Measurements from ENCODE around the gene ALDH1B1. TPM values are rescaled to one million over a fixed set of nuclear protein-coding genes. Genes with fewer than 3 reads are reported as not detected.

ALDH1B1 gene
- total RNA-seq, 1 donor from 2014 or later = 10.5 TPM

DNA sequence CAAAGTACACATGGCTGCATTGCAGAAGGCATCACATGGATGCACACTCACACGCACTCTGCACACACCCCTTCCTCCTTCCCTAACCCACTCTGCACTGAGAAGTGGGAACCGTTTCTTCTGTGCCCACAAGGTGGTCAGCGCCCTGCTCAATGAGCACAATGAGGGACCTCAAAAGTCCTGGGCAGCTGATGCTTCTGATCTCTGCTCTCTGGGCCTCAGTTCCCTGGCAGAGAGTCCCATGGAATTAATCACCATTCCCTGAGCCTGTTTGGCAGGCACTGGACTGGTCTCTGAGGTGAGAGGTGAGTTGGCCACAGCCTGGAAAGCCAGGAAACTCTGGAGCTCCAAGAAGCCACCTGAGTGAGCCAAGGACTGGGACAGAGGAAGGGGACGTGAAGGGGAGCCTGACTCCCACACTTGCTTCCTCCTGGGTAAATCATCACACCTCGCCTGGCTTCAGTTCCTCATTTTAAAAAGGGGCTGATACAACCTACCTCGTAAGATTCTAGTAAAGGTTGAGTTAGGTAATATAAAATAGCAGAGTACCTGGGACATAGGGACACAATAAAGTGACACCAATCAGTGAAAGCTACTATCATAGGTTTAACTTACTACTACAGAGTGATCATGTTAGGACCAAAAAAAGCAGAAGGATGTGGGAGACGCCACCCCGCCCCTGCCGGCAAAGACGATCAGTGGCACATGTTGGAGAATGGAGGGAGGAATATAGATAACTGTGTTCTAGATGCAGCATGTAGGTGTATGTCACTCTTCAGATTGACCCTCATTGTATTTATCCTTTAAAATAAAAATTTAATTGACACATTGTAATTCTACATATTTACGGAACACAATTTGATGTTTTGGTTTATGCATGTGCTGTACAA, 52.9 kb downstream of the ALDH1B1 start:
- Mint-ChIP-seq H3K27me3 (ENCODE audit: unreplicated experiment) (peaks cover 4% of the 10 kb centered on the region), H3K4me1 (ENCODE audit: unreplicated experiment) (peaks cover 7% of the 10 kb centered on the region), H3K4me3 (ENCODE audit: unreplicated experiment) (no peak overlapping the region), H3K36me3 (ENCODE audit: unreplicated experiment) (no peaks in the 10 kb centered on the region), H3K9me3 (ENCODE audit: unreplicated experiment) (peaks cover 5% of the 10 kb centered on the region), H3K27ac (ENCODE audit: unreplicated experiment) (no peak overlapping the region)
- peak; percentile 38 for DNase-seq (ENCODE audit: extremely low spot score, unreplicated experiment)
- TF ChIP-seq, protein P1, sequence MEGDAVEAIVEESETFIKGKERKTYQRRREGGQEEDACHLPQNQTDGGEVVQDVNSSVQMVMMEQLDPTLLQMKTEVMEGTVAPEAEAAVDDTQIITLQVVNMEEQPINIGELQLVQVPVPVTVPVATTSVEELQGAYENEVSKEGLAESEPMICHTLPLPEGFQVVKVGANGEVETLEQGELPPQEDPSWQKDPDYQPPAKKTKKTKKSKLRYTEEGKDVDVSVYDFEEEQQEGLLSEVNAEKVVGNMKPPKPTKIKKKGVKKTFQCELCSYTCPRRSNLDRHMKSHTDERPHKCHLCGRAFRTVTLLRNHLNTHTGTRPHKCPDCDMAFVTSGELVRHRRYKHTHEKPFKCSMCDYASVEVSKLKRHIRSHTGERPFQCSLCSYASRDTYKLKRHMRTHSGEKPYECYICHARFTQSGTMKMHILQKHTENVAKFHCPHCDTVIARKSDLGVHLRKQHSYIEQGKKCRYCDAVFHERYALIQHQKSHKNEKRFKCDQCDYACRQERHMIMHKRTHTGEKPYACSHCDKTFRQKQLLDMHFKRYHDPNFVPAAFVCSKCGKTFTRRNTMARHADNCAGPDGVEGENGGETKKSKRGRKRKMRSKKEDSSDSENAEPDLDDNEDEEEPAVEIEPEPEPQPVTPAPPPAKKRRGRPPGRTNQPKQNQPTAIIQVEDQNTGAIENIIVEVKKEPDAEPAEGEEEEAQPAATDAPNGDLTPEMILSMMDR (IDR thresholded peaks at IDR 0.05) = no peak

DNA sequence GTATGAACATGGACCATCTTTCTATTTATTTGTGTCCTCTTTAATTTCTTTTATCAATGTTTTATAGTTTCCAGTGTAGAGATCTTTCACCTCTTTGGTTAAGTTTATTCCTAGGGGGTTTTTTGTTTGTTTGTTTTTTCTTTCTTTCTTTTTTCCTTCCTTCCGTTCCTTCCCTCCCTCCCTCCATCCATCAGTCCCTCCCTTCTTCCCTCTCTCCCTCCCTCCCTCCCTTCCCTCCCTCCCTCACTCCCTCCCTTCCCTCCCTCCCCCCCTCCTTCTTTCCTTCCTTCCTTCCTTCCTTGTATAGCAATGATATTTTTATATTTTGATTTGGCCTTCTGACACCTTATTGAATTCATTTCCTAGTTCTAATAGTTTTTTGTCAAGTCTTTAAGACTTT, 55.2 kb downstream of the ALDH1B1 start:
- H3K27ac Mint-ChIP-seq (ENCODE audit: unreplicated experiment) = no peak overlapping the region
- peaks cover 7% of the 10 kb centered on the region for H3K4me1 Mint-ChIP-seq (ENCODE audit: unreplicated experiment)
- no peak for DNase-seq (ENCODE audit: extremely low spot score, unreplicated experiment)
- H3K27me3 Mint-ChIP-seq (ENCODE audit: unreplicated experiment) = peaks cover 4% of the 10 kb centered on the region
- H3K36me3 Mint-ChIP-seq (ENCODE audit: unreplicated experiment) = no peaks in the 10 kb centered on the region
- peaks cover 20% of the 10 kb centered on the region for H3K9me3 Mint-ChIP-seq (ENCODE audit: unreplicated experiment)
- TF ChIP-seq, protein P1 (IDR thresholded peaks at IDR 0.05) = no peak
- no peak overlapping the region for H3K4me3 Mint-ChIP-seq (ENCODE audit: unreplicated experiment)

Other genes with a start within 250 kb of the ALDH1B1 start
- gene IGFBPL1, start 31.8 kb downstream of the ALDH1B1 start, total RNA-seq = 1.7 and 2.8 TPM in 2 replicates
- gene ANKRD18A, start 227.9 kb downstream of the ALDH1B1 start, total RNA-seq = 14.2 and 14.6 TPM in 2 replicates